GM19372 (cell line): ENCODE measurements around the gene WDCP.

Source experiments
- ATAC-seq: cut with Tn5 transposase; IDR thresholded peaks from one replicate; pipeline ENCODE4 v1.9.1; 2021; ENCODE audit warnings: mild to moderate bottlenecking, low read depth, moderate library complexity; ENCODE audit not compliant: unreplicated experiment

The WDCP gene

DNA sequence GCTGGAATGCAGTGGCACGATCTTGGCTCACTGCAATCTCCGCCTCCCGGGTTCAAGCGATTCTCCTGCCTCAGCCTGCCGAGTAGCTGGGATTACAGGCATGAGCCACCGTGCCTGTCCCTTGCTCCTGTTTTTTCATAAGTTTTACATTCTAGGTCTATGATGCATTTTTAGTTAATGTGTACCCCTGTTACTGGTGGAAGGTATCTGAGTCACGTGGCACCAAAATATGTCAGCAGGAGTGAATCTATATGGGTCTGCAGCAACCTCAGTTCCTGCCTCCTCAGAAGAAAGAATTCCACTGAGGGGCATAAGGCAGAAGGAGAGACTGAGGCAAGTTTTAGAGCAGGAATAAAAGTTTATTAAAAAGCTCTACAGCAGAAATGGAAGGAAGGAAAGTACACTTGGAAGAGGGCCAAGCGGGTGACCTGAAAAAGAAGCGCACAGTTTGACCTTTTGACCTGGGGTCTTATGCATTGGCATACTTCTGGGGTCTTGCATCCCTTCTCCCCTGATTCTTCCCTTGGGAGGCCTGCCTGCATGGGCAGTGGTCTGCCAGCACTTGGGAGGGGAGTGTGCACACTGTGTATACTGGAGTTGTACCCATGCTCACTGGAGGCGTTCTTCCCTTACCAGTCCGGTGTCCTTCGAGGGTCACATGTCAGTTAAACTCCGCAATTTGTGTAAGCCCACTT is 38.4 kb downstream of the WDCP start:
- no peak for ATAC-seq

DNA sequence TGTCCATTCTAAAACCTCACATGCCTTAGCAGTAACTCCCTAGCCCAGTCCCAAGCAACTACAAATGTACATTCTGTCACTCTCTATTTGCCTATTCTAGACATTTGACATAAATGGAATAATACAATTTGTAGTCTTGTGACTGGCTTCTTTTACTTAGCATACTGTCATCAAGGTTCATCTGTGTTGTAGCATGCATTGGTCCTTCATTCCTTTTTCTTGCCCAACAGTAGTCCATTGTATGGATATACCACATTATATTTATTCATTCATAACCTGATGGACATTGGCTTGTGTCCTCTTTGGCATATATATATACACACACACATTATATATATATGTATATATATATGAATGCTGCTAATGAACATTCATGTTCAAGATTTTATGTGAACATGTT is 39.5 kb downstream of the WDCP start:
- ATAC-seq = no peak

DNA sequence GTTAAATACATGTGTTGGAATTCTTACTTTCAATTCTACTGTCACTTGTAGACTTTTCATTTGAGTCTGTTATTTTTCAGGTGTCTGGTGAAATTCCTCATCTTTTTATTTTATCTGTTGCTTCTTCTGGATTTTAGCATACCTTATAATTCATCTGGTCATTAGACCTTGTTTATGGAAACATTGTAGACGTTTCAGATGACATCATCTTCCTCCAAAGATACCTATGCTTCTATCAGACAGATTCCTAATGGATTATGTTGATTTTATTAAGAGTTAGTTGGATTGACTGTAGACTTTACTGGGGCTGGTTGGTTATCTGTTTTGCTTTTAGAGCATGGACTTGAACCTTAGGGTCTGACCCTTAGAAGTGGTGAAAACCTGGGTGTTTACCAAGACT is 52.6 kb downstream of the WDCP start:
- no peak for ATAC-seq

DNA sequence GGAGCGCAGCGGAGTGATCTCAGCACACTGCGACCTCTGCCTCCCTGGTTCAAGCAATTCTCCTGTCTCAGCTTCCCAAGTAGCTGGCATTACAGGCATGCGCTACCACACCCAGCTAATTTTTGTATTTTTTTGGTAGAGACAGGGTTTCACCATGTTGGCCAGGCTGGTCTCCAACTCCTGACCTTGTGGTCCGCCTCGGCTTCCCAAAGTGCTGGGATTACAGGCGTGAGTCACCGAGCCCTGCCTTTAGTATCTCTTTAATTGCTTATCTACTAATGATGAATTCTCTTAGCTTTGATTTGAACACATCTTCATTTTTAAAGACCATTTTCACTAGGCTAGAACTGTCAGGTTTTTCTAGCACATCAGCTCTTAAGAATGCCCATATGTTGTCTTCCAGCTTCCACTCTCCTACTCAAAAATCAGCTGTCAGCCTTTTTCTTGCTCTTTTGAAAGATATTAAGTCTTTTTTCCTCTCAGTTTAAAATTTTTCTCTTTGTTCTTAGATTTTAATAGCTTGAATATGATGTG is 53.4 kb downstream of the WDCP start:
- ATAC-seq = no peak

DNA sequence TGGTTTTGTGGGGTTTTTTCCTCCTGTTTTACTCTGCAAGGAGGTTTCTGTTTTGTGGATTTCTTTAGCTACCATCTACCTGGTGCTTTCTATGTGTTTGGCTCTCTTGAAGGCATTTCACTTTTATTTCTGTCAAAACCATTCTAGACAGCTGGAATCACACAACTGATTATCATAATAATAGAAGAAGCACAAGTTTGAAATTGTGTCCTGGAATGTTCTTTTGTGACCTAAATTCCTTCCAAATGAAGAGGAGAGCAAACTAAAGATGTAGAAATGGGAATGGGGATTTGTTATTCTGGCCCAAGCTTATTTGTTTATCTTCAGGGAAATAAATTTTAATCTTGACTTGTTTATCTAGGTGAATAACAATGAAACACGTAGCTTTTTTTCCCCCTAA is 54.3 kb downstream of the WDCP start:
- no peak for ATAC-seq

DNA sequence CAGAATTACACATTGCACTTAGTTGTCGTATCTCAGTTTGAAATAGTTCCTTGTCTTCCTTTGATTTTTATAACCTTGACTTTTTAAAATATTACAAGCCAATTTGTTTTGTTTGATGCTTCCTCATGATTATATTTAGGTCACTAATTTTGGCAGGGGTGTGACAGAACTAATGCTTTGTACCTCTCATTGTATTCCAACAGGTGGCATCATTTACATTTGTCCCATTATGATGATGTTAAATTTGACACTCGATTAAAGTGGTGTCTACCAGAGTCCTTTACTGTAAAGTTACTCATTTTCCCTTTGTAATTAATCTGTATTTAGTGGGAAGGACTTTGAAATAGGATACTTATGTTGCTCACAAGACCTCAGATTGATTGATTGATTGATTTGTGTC is 58.8 kb downstream of the WDCP start:
- ATAC-seq = no peak
